HG02870 (cell line): Measurements from ENCODE around the gene DIDO1.
"Not testable (repeated sequence)": the region's sequence is repeated elsewhere in the genome, so short reads cannot be mapped to it uniquely, and the experiment has no call there.

Source experiments
- ATAC-seq: cut with Tn5 transposase; IDR thresholded peaks from one replicate; pipeline ENCODE4 v1.9.1; 2021; ENCODE audit warnings: mild to moderate bottlenecking, moderate library complexity; ENCODE audit not compliant: unreplicated experiment

Gene DIDO1

DNA sequence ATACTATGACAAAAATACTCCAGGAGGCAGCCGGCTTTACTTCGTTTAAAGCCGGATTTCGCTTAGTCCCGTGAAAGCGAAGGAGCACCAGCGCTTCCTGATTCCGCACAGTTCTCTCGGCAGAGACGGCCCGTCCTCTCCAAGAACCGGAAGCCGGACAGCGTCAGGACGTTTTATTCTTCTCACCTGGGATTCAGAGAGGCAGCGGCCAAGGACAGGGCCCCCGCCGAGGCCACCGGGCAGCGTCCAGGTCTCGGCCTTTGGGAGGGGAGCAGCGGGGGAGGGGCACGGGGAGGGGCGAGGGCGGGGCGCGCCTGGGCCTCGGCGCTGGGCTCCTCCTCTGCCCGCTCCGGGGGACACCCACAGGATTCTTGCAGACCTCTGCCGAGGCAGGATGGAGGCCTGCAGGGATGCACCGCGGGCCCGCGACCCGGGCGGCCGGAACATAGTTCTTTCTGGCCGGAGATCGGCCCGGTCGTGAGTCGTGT lies 2.8 kb upstream of the DIDO1 start:
- no peak for ATAC-seq

DNA sequence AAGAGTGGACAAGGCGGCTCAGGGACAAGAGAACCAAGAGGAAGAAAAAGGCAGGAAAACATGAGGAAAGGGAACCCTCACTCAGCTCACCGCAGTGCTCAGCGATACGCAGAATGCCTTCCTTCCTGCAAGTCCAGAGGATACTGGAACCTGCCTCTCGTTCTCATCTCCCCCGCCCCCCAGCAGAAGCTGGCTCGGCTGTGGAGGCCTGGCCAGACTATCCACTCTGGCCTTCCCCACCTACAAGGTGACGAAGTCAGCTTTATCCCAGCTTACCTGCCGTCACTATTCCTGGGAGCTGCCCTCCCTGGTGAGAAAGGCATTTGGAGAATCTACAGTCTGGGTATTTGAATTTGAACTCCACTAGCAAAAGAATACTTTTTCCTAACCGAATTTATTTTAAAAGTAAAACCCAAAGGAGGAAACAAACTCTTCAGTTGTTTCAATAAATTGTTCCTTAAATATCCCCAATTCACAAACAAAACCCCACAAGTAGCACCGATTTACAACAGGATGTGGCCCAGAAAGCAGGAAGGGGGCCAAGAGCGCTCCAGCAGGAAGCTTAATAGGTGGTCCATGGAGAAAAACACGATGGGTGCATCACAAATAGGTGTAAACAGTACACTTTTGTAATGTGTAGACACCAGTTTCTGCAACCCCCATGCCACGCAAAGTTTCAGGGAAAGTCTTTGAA lies 2.1 kb upstream of the DIDO1 start:
- no peak for ATAC-seq

DNA sequence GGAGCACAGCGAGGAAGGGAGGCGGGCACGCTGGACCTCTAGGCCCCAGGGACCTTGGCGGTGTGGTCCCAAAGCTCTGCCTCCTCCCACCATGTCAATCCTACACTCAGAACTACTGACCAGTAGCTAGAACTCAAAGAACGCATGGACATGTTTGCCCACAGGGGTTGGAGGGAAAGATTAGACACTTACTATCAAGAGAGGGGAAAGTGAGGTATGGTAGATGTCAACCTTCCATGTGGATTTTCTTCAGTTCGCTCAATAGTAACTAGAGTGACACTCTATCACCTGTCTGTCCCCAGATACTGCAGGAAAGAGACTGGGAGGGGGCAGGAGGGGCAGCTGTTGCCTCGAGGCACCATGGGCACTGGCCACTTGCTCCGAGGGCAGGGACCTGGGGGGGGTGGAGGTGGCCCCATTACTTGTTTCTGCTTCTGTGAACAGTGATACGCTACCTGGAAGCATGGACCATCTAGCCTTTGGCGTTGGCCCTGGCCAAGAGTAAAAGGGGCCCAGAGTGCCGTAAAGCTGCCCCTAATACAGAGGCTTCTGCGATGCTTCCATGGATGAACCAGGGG lies 912 bp upstream of the DIDO1 start:
- no peak for ATAC-seq

DNA sequence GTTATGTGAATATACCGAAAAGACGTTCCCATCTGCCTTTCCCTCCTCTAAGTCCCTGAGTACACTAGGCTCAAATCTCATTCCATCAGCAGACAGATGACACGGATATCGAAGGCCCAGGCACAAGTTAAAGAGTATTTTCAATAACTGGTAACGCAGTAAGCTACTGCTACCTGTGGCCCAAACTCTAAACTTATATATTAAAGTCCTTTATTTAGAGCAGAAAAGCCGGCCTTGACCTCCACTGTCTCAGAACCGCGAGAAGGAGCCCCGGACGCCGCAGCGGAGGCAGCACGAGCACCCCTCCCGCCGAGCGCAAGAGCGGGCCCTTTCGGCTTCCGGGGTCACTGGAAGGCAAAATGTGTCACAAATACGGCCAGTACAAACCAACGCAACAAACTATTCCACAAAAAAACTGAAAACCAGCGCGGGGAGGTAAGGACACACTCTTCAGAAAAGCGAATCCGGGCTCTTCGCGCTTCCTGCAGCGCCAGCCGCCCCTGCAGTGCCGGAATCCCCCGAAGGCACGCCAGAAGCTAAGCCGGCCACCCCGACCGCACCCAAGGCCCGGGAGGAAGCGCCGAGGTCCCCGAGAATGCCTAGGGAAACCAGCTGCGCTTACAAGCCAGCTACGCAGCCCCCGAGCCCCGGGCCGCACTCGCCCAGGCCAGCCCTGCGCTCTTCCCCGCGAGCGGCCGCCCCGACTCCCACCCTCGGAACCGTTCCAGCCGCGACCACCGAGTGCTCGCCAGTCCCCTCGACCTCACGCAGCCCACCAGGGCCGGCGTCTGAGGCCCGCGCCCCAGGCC lies 681 bp downstream of the DIDO1 start:
- ATAC-seq: peak; percentile 19

DNA sequence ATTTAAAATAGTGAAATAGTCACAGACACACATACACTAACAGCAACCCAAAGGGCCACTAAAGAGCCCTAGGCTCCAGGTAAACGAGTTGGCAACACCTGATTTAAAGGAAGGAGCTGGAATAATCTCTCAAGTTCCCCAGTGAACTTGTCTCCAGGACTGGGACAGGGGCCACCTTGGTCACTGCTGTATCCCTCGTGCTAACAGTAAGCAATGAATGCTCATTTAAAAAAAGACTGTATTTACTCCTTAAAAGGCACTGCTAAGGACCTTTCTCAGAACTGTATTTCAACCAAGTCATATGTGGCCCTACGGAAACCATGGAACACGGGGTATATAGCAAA lies 1.3 kb downstream of the DIDO1 start:
- no peak for ATAC-seq

DNA sequence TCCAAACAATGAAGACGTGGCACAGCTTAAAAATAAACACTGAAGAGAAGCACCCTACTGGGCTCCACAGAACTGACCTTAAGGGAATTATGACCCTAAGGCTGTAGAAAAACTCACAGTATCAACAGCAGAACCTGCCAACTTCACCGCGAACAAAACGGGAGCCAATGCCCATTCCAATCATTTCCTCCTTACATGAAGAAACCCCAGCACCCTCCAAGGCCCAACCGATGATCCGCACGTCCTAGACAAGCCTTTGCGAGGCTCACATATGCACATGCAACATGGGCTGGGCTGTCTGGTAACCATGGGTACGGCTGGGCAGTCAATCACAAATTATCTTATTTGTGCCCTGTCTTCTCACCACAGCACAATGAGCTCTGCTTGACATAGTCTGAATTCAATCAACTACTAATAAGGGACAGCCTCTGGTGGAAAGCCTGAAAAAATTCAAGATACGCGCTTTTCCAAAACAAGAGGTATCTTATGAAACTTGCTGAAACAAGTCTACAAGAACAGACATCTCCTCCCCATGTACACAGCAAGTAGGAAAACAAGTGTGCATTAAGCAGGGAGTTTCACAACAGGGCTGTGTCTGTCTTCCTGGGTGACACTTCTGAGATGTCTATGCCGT lies 1.7 kb downstream of the DIDO1 start:
- ATAC-seq: no peak

DNA sequence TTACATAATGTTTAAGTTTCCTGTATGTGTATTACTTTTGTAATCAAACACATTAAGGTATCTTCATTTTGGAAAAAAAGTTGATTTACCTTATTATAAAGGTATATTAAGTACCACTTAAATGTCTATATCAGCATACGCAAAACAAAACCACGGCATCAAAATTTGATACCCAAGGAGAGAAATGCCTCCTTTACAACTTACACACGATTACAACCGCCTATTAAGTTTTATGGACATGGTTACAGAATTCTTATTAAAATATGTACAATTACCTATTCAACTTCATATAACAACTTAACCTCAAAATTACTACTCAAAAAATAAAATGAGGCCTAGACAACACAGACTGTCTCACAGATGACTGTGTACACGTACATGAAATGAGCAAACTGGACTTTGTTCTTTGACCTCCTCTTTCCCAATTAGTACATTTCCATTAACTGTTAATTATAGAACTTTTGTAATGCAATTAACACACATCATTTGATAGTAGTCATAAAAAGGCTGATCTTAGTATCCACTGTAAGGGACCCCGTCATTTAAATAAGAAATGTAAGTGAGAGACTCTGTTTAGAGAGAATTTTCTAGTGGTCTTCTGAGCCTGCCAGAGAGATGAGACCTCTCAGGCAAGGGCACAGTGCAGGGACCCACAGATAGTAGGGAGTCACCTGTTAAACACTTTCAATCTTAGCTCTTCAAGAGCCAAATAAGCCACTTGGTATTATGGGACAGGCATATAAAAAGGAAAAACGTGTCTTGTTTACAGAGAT lies 2.5 kb downstream of the DIDO1 start:
- no peak for ATAC-seq

DNA sequence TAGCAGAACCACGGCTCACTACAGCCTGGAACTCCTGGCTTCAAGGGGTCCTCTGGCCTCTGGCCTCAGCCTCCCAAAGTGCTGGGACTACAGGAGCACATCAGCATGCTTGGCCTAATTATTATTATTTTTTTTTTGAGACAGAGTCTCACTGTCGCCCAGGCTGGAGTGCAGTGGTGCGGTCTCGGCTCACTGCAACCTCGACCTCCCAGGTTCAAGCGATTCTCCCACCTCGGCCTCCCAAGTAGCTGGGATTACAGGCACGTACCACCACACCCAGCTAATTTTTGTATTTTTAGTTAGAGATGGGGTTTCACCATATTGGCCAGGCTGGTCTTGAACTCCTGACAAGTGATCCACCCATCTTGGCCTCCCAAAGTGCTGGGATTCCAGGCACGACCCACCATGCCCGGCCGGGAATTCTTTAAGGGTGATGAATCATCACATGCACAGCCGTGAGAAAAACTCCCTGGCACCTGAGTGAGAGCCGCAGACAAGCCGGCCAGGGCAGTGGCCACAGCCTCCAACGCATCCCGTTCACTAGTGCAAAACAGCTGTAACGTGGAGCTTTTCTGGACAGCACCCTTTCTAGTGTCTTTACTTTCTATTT lies 3.1 kb downstream of the DIDO1 start:
- not testable (repeated sequence) for ATAC-seq

DNA sequence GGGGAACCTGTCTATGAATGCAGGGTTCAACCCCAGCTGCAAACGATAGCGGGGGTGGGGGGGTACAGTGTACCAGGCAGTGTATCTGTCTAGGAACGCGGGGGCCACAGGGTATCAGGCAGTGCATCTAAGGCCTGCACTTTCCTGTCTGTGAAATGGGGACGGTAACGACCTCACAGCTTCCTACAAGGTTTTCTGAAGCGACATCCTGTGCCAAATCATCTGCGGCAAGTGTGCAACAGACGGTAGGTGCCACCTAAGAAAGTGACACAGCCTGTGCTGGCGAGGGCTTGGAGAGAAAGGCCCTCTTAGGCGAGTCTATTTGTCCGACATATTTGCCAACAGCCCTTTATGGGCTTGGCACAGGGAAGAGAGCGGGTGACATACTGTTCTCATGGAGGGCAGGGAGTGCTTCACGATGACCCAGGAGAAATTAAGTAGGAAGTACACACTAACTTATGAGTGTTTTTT lies 3.8 kb downstream of the DIDO1 start:
- ATAC-seq: no peak

DNA sequence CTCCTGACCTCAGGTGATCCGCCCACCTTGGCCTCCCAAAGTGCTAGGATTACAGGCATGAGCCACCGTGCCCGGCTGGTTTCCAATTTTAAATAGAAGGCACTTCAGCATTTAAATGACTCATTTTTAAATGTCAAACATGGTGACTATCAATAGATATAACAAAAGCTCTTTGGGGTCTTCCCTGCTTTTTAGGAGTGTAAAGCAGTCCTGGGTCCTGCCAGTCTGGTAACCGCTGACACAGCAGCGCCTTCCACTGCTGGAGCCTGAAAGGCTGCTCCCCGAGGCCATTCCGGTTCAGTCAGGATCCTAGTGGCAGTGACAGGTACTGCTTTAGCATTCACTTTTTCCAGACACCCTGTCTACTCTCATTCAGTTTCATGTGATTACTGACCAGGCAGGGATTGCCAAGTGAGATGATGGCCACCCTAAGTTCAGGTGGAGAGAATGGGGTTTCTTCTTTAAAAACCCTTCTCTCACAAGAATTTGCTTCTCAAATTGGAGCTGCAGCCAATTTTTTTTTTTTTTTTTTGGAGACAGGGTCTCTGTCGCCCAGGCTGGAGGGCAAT lies 5.1 kb downstream of the DIDO1 start:
- no peak for ATAC-seq

DNA sequence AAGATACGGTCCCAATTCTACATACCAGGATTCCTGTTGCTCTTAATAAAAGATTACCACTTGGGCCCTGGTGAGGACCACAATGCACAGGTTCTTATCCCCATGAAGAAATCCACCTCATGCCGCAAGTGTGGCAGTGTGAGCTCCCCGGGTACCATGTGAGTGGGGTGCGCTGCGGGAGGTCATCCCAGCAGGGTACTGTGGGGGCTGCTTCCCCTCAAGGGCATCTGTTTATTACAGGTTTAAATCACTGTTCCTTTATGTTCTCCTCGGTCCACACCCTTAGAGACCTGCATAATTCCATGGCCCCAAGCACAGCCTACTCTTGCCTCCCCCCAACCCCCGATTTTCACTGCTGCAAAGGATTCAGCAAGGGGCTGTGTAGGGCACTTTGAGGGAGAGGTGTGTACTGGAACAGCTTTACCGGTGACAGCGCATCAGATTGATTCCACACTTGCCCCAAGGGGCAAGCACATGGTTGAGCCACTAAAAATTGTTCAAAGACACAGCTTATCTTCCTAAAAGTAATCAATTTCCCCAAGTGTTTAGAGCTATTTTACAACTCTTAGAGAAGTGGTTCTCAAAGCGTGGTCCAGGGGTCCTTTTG lies 6.2 kb downstream of the DIDO1 start:
- no peak for ATAC-seq

DNA sequence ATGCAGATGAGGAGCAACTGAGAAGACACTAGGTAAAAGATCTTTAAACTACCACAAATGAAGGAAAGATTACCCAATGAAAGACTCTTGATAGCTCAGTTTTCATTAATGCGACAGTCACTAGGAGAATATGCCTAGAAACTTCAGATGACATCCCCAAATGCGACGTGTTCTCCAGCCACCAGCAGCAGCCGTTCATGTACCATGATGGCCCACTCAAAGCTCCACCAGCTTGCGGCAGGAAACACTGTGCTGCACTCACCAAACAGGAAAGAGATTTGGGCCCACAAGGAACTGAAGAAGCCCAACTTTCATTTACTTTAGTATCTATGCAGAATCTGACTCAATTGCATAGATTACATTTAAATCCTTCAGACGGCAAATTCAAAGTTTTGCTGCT lies 7.5 kb downstream of the DIDO1 start:
- peak; percentile 54 for ATAC-seq

DNA sequence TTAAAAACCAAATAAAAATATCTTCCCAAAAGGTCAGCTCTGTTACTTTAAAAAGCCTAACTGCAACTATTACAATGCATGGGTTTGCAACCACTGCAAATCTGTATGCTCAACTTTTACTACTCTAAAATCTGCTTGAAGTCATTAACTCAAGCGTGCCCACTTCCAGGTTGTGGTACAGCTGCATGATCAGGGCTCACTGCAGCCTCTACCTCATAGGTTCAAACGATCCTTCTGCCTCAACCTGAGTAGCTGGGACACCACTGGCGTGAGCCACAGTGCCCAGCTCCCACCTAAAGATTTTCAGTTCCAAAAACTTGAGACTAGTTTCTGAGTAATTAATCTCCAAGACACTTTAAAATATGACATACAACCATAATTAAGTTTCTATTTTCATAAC lies 8.2 kb downstream of the DIDO1 start:
- no peak for ATAC-seq

DNA sequence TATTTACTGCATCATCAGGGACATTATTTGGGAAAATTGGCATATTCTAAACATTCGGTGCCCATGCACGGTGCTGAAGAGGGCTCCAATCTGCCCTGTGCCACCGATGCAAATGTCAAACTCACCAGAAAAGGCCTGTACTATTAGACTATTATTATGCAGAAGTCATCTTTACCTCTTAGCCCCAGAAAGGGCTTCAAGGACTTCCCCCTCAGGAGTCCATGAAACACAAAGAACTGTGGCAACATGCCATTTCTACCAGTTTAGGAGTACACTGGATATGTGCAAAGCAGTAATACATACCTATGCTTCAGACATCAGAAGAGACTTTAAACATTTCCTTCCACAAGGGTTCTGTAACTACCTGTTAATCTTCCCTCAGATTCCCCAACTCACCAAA lies 8.6 kb downstream of the DIDO1 start:
- ATAC-seq: no peak

DNA sequence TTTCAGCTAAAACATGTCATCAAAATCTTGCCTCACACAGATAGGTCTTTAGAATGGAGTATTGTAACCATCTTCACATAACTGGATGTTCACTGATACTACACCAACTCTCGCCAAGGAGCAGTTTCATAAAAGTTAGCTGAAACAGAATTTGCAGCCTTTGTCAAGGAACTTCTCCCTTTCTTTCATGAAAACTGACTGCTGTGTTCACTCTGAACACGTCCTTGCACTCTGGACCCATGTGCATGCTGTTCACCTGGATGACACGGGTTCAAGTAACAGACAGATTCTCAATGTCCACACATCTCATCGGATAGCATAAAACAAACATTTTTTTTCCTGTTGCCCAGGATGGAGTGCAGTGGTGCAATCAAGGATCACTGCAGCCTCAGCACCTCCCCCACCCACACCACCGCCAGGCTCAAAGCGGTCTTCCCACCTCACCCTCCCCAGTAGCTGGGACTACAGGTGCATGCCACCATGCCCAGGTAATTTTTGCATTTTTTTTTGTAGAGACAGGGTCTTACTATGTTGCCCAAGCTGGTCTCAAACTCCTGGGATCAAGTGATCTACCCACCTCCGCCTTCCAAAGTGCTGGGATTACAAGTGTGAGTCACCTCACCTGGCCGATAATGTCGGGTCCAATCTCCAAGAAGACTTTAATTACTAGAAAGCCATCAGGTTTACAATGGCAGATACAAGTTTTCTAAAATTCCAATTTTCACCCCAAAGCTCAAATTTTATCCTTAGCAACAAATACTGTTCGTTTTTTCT lies 9.4 kb downstream of the DIDO1 start:
- no peak for ATAC-seq

DNA sequence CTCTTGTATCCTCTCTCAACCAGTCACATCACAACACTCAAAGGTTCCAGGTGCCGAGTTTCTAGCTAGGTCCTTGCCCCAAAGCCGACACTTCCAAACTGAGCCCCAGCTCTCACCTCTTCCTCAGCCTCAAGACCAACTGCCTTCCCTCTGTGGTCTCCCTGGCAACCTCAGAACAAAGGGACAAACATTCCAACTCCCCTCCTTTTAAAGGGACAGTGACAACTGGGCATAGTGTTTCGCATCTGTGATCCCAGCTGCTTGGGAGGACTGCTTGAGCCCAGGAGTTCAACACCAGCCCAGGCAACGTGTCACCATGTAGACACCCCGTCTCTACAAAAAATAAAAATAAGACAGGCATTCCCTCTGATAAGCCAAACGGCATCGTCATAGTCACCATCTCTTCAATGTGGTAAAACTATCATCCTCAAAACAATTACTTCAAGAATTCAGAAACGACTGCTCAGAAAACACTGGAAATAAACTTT lies 11.3 kb downstream of the DIDO1 start:
- ATAC-seq: no peak

DNA sequence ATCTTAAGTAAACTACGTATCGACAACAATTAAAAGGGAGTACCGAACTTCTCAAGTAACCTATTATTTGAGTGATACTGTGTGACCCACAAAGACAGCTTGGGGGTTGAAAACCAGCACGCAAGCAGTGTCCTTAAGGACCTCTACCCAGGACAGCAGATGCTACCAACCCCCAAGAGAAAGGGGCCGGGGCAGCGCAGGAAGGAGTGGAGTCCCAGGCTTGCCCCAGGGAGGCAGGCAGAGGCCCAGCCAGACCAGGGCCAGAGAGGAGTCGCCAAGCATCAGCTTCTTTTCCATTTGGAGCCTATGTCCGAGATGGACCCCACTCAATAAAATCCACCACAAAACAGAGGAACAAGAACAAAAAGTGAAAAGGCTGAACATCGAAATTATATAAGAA lies 11.9 kb downstream of the DIDO1 start:
- ATAC-seq: no peak

DNA sequence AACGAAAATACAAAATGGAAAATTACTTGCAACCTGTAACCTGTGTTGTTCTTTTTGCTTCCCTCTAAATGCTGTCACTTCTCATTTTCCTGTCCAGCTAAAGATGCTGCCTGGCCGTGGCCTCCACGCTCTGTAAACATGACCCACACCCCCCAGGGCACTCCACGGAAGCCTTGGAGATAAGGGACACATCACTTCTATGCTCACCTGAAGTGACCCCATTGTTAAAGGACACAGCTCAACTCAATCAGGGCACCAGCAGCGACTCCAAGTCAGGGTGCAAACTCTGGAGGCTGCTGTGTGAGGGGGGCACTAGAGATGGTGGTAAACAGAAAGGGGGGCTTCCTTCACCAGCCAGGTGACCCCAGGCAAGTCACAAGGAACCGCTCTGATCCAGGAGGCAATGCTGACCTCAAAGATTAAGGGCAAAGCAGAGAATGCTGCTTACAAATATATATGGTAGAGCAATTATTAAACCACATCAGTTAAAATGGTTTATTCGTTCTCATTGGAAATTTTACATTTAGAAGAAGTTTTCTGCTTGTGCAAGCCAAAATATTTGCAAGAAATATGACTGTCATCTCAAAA lies 13.2 kb downstream of the DIDO1 start:
- no peak for ATAC-seq
